Liver (tissue), 9 donors: Measurements from ENCODE around the gene MEF2A. TPM values are rescaled to one million over a fixed set of nuclear protein-coding genes. Genes with fewer than 3 reads are reported as not detected.

Source experiments
- DNase-seq: peaks from one replicate; pipeline ENCODE4 v3.0.0-alpha.2; 2017; ENCODE audit warnings: low spot score
- H3K27ac ChIP-seq, 2 donors: one replicate each; pipeline ENCODE4 v1.7.0; 2013; ENCODE audit warnings: inconsistent platforms in 2 of 2, low read length in 2 of 2, control low read depth in 1 of 2, low read depth in 1 of 2, mild to moderate bottlenecking in 1 of 2
- H3K27me3 ChIP-seq, 4 donors: one replicate each; pipeline versions ENCODE4 v1.6.1 to v1.7.0; 2013; ENCODE audit warnings: low read length in 3 of 4, inconsistent platforms in 1 of 4, mild to moderate bottlenecking in 1 of 4, moderate library complexity in 1 of 4; ENCODE audit not compliant: control insufficient read depth in 4 of 4, insufficient read depth in 4 of 4
- H3K36me3 ChIP-seq, 4 donors: one replicate each; pipeline versions ENCODE4 v1.6.1 to v1.7.0; 2013; ENCODE audit warnings: low read length in 3 of 4, mild to moderate bottlenecking in 3 of 4, low read depth in 1 of 4, moderate library complexity in 1 of 4; ENCODE audit not compliant: control insufficient read depth in 4 of 4, insufficient read depth in 3 of 4
- H3K4me1 ChIP-seq, 4 donors: one replicate each; pipeline versions ENCODE4 v1.6.1 to v1.7.0; 2013; ENCODE audit warnings: low read length in 3 of 4, mild to moderate bottlenecking in 3 of 4, moderate library complexity in 1 of 4; ENCODE audit not compliant: control insufficient read depth in 4 of 4, insufficient read depth in 4 of 4
- H3K4me3 ChIP-seq, 3 donors: one replicate each; pipeline versions ENCODE4 v1.6.1 to v1.7.0; 2013; ENCODE audit warnings: low read length in 3 of 3, control low read depth in 1 of 3, low read depth in 1 of 3, mild to moderate bottlenecking in 1 of 3
- H3K9ac ChIP-seq, 2 donors: one replicate each; pipeline ENCODE4 v1.7.0; 2013; ENCODE audit warnings: low read length in 2 of 2, mild to moderate bottlenecking in 2 of 2, moderate library complexity in 2 of 2, control low read depth in 1 of 2, low read depth in 1 of 2
- H3K9me3 ChIP-seq, 4 donors: one replicate each; pipeline versions ENCODE4 v1.6.1 to v1.7.0; 2013; ENCODE audit warnings: low read length in 3 of 4; ENCODE audit not compliant: control insufficient read depth in 4 of 4
- EGR1 ChIP-seq, 2 donors: IDR thresholded peaks; 2 replicates each; pipeline ENCODE4 v1.6.1; 2016 to 2018; ENCODE audit warnings: antibody characterized with exemption in 2 of 2, low read depth in 2 of 2
- FOXA1 ChIP-seq: IDR thresholded peaks from 2 replicates; pipeline ENCODE4 v1.6.1; 2016; ENCODE audit warnings: antibody characterized with exemption
- GABPA ChIP-seq, 2 donors: IDR thresholded peaks in 1 of 2; conservative IDR thresholded peaks in 1 of 2; 2 replicates each; pipeline ENCODE4 v1.6.1; 2016; ENCODE audit warnings: antibody characterized with exemption in 2 of 2, mild to moderate bottlenecking in 1 of 2, moderate library complexity in 1 of 2
- HNF4A ChIP-seq, 2 donors: conservative IDR thresholded peaks; 2 replicates each; pipeline ENCODE4 v1.6.1; 2016; ENCODE audit warnings: antibody characterized with exemption in 2 of 2, mild to moderate bottlenecking in 2 of 2
- HNF4G ChIP-seq: IDR thresholded peaks from 2 replicates; pipeline ENCODE4 v1.6.1; 2016; ENCODE audit warnings: antibody characterized with exemption
- JUND ChIP-seq, 2 donors: IDR thresholded peaks; 2 replicates each; pipeline ENCODE4 v1.6.1; 2016; ENCODE audit warnings: antibody characterized with exemption in 2 of 2
- NR2F2 ChIP-seq: IDR thresholded peaks from 2 replicates; pipeline ENCODE4 v1.6.1; 2016; ENCODE audit warnings: antibody characterized with exemption
- RAD21 ChIP-seq, 2 donors: IDR thresholded peaks; 2 replicates each; pipeline ENCODE4 v1.6.1; 2016; ENCODE audit warnings: antibody characterized with exemption in 2 of 2, mild to moderate bottlenecking in 2 of 2
- SP1 ChIP-seq: IDR thresholded peaks from 2 replicates; pipeline ENCODE4 v1.6.1; 2018; ENCODE audit warnings: antibody characterized with exemption, mild to moderate bottlenecking
- TAF1 ChIP-seq: conservative IDR thresholded peaks from 2 replicates; pipeline ENCODE4 v1.6.1; 2016; ENCODE audit warnings: antibody characterized with exemption, mild to moderate bottlenecking
- YY1 ChIP-seq: IDR thresholded peaks from 2 replicates; pipeline ENCODE4 v1.6.1; 2016; ENCODE audit warnings: antibody characterized with exemption, mild to moderate bottlenecking
- WGBS: extraction: QIAGEN DNeasy Blood & Tissue Kit; methylation state at CpG from one replicate; pipeline ENCODE4 v1.1.7; 2013; 5-methylcytosine and 5-hydroxymethylcytosine counted together
- polyA plus RNA-seq, 2 donors: library from polyadenylated mRNA; stranded (reverse) in 1 of 2; unstranded in 1 of 2; fragments of 200-250 nt in 1 of 2; fragments of >200 nt in 1 of 2; fragmentation: Nextera tagmentation in 1 of 2; extraction: Ambion mirVana in 1 of 2; gene quantifications; one replicate each; pipeline versions ENCODE4 v1.2.1 to v1.2.3, GENCODE V29; 2013 to 2015
- total RNA-seq, 2 donors: library from RNA; depleted of rRNA; stranded (reverse); fragments of >200 nt; gene quantifications; one replicate each; pipeline ENCODE4 v1.2.3, GENCODE V29; 2014
- TF ChIP-seq, protein P1 (sequence below): IDR thresholded peaks from 2 replicates; pipeline ENCODE4 v1.6.1; 2016; ENCODE audit warnings: antibody characterized with exemption
- TF ChIP-seq, protein P2 (sequence below): fragments of 150-350 bp; IDR thresholded peaks from 2 replicates; pipeline ENCODE4 v1.5.1; 2017; ENCODE audit warnings: improper control_type of control experiment, low read depth, low read length; ENCODE audit not compliant: missing input control
- TF ChIP-seq, protein P3 (sequence below): IDR thresholded peaks from 2 replicates; pipeline ENCODE4 v1.6.1; 2016; ENCODE audit warnings: antibody characterized with exemption, mild to moderate bottlenecking
- TF ChIP-seq, protein P4 (sequence below): IDR thresholded peaks from 2 replicates; pipeline ENCODE4 v1.6.1; 2016; ENCODE audit warnings: antibody characterized with exemption
- donor health status: healthy.
- donor health status: healthy.
- donor health status: healthy.
- donor health status: healthy.
- donor health status: healthy.

The MEF2A gene
- total and polyA plus RNA-seq, 4 donors, result 8.5 to 45.9 (median 18.2) TPM

DNA sequence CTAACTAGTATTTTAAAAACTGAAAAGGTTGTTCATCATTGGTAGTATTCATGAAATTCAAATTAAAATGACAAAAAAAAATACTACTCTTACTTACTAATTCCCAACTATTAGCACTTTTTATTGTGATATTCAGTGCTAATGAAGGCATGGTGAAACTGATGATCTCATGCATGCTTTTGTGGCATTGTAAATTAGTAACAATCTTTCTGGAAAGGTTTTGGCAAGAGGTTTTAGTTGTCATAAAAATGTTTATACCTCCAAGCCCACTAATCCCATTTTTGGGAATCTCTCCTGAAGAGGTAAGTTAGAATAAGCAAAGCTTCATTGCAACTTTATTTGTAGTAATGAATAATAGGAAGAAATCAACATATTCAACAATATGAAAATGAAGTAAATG is 114.5 kb downstream of the MEF2A start:
- H3K4me3 ChIP-seq, result no peak overlapping the region
- no peak for TF ChIP-seq EGR1 (IDR thresholded peaks at IDR 0.05; ENCODE audit: low read depth in 2 of 2)
- TF ChIP-seq, protein P1, sequence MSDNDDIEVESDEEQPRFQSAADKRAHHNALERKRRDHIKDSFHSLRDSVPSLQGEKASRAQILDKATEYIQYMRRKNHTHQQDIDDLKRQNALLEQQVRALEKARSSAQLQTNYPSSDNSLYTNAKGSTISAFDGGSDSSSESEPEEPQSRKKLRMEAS, result no peak
- TF ChIP-seq HNF4A (conservative IDR thresholded peaks at IDR 0.05), result no peak
- no peak for TF ChIP-seq SP1
- TF ChIP-seq, protein P2, sequence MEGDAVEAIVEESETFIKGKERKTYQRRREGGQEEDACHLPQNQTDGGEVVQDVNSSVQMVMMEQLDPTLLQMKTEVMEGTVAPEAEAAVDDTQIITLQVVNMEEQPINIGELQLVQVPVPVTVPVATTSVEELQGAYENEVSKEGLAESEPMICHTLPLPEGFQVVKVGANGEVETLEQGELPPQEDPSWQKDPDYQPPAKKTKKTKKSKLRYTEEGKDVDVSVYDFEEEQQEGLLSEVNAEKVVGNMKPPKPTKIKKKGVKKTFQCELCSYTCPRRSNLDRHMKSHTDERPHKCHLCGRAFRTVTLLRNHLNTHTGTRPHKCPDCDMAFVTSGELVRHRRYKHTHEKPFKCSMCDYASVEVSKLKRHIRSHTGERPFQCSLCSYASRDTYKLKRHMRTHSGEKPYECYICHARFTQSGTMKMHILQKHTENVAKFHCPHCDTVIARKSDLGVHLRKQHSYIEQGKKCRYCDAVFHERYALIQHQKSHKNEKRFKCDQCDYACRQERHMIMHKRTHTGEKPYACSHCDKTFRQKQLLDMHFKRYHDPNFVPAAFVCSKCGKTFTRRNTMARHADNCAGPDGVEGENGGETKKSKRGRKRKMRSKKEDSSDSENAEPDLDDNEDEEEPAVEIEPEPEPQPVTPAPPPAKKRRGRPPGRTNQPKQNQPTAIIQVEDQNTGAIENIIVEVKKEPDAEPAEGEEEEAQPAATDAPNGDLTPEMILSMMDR, result no peak
- TF ChIP-seq NR2F2, result no peak
- no peak for TF ChIP-seq HNF4G
- TF ChIP-seq YY1, result no peak
- TF ChIP-seq JUND (IDR thresholded peaks at IDR 0.05), result no peak
- no peak for TF ChIP-seq TAF1
- TF ChIP-seq, protein P3, sequence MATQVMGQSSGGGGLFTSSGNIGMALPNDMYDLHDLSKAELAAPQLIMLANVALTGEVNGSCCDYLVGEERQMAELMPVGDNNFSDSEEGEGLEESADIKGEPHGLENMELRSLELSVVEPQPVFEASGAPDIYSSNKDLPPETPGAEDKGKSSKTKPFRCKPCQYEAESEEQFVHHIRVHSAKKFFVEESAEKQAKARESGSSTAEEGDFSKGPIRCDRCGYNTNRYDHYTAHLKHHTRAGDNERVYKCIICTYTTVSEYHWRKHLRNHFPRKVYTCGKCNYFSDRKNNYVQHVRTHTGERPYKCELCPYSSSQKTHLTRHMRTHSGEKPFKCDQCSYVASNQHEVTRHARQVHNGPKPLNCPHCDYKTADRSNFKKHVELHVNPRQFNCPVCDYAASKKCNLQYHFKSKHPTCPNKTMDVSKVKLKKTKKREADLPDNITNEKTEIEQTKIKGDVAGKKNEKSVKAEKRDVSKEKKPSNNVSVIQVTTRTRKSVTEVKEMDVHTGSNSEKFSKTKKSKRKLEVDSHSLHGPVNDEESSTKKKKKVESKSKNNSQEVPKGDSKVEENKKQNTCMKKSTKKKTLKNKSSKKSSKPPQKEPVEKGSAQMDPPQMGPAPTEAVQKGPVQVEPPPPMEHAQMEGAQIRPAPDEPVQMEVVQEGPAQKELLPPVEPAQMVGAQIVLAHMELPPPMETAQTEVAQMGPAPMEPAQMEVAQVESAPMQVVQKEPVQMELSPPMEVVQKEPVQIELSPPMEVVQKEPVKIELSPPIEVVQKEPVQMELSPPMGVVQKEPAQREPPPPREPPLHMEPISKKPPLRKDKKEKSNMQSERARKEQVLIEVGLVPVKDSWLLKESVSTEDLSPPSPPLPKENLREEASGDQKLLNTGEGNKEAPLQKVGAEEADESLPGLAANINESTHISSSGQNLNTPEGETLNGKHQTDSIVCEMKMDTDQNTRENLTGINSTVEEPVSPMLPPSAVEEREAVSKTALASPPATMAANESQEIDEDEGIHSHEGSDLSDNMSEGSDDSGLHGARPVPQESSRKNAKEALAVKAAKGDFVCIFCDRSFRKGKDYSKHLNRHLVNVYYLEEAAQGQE, result no peak
- TF ChIP-seq GABPA (IDR thresholded peaks at IDR 0.05 in 1 of 2, conservative IDR thresholded peaks at IDR 0.05 in 1 of 2), result no peak
- TF ChIP-seq, protein P4, sequence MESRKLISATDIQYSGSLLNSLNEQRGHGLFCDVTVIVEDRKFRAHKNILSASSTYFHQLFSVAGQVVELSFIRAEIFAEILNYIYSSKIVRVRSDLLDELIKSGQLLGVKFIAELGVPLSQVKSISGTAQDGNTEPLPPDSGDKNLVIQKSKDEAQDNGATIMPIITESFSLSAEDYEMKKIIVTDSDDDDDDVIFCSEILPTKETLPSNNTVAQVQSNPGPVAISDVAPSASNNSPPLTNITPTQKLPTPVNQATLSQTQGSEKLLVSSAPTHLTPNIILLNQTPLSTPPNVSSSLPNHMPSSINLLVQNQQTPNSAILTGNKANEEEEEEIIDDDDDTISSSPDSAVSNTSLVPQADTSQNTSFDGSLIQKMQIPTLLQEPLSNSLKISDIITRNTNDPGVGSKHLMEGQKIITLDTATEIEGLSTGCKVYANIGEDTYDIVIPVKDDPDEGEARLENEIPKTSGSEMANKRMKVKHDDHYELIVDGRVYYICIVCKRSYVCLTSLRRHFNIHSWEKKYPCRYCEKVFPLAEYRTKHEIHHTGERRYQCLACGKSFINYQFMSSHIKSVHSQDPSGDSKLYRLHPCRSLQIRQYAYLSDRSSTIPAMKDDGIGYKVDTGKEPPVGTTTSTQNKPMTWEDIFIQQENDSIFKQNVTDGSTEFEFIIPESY, result no peak
- no peak overlapping the region for H3K27ac ChIP-seq
- H3K4me1 ChIP-seq, result peaks cover 0 to 4% (median 0%) of the 10 kb centered on the region in 4 donors
- H3K9ac ChIP-seq, result no peak overlapping the region
- peaks cover 4 to 23% (median 10%) of the 10 kb centered on the region in 4 donors for H3K36me3 ChIP-seq
- H3K9me3 ChIP-seq, result no peaks in the 10 kb centered on the region
- H3K27me3 ChIP-seq, result no peaks in the 10 kb centered on the region
- DNase-seq, result no peak

DNA sequence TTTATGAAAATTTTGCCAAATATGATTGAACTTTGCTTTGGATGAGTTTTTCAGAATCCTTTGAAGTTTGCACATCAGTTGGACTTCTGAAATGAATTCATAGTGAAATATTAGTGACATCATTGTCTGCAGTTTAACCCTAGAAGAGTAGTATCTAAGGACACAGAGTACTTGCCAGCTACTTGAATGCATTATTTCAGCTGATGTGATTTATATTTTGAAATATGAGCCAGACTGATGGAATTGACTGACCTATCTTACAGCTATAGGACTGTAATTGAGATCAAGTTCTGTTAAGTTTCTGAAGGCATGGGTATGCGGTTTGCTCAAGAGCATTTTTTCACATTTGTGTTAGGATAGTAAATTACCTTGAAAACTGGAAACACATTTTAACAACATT is 116.2 kb downstream of the MEF2A start:
- H3K36me3 ChIP-seq, result peaks cover 0 to 18% (median 11%) of the 10 kb centered on the region in 4 donors
- no peak overlapping the region for H3K9ac ChIP-seq
- H3K27ac ChIP-seq, result no peak overlapping the region
- no peak overlapping the region for H3K4me3 ChIP-seq
- no peak for TF ChIP-seq HNF4A (conservative IDR thresholded peaks at IDR 0.05)
- TF ChIP-seq EGR1 (IDR thresholded peaks at IDR 0.05; ENCODE audit: low read depth in 2 of 2), result no peak
- TF ChIP-seq SP1, result no peak
- no peak for TF ChIP-seq HNF4G
- TF ChIP-seq, protein P4, result no peak
- TF ChIP-seq, protein P3, result no peak
- no peak for TF ChIP-seq YY1
- TF ChIP-seq RAD21 (IDR thresholded peaks at IDR 0.05), result no peak
- TF ChIP-seq NR2F2, result no peak
- TF ChIP-seq JUND (IDR thresholded peaks at IDR 0.05), result no peak
- TF ChIP-seq FOXA1, result no peak
- 92% methylated on average over 1 of the region's 1 CpG for WGBS
- H3K9me3 ChIP-seq, result no peaks in the 10 kb centered on the region
- no peak for DNase-seq
- peaks cover 0 to 4% (median 0%) of the 10 kb centered on the region in 4 donors for H3K4me1 ChIP-seq
- H3K27me3 ChIP-seq, result no peaks in the 10 kb centered on the region
